Measurements from ENCODE around the gene CREB3. TPM values are rescaled to one million over a fixed set of nuclear protein-coding genes. Genes with fewer than 3 reads are reported as not detected.

CREB3 gene
- total and polyA plus RNA-seq, 9 of the 15 experiments (the other 6 are each of a cell fraction or from before 2014, with no cell fraction given), result 5.7 to 18.3 (median 14.9) TPM

GRCh38 chr9:35728041-35728971, 4.2 kb upstream of the CREB3 start (continued):
- TF ChIP-seq E2F6 (IDR thresholded peaks at IDR 0.05; ENCODE audit: borderline replicate concordance in 1 of 2, extremely low read depth in 1 of 2, insufficient read depth in 1 of 2, insufficient read length in 1 of 2, low read depth in 1 of 2, low read length in 1 of 2, poor library complexity in 1 of 2, severe bottlenecking in 1 of 2), result no peak
- TF ChIP-seq NFXL1 (CRISPR knock-in tag; IDR thresholded peaks at IDR 0.05), result no peak
- no peak for TF ChIP-seq SPI1 (IDR thresholded peaks at IDR 0.05; ENCODE audit: borderline replicate concordance, low read depth, low read length)
- no peak for TF ChIP-seq ZBTB17 (CRISPR knock-in tag; IDR thresholded peaks at IDR 0.05)
- TF ChIP-seq SMAD2 (IDR thresholded peaks at IDR 0.05; ENCODE audit: low read depth, low read length), result no peak
- 0 out of 2 replicates have a peak, but pooled peaks have one; percentile 42 for TF ChIP-seq KAT7 (CRISPR knock-in tag; IDR thresholded peaks at IDR 0.05; ENCODE audit: borderline replicate concordance)
- TF ChIP-seq ZNF695 (CRISPR knock-in tag; IDR thresholded peaks at IDR 0.05), result no peak
- TF ChIP-seq HDAC3 (IDR thresholded peaks at IDR 0.05; ENCODE audit: borderline replicate concordance, partially characterized antibody), result peak; percentile 71
- peak; percentile 90 for TF ChIP-seq MTA2 (IDR thresholded peaks at IDR 0.05; ENCODE audit: low read depth)
- TF ChIP-seq SREBF1 (IDR thresholded peaks at IDR 0.05; ENCODE audit: borderline replicate concordance, low read depth, low read length), result no peak
- TF ChIP-seq BMI1 (IDR thresholded peaks at IDR 0.05; ENCODE audit: low read length), result no peak
- no peak for TF ChIP-seq ZNF431 (CRISPR knock-in tag; IDR thresholded peaks at IDR 0.05)
- TF ChIP-seq KDM1A (IDR thresholded peaks at IDR 0.05), result peak; percentile 77 to 90
- peak; percentile 69; the same call in 1 of the 2 replicates for TF ChIP-seq HMBOX1 (IDR thresholded peaks at IDR 0.05)
- TF ChIP-seq ZNF707 (CRISPR knock-in tag; conservative IDR thresholded peaks at IDR 0.05), result no peak
- TF ChIP-seq MCM2 (IDR thresholded peaks at IDR 0.05; ENCODE audit: low read depth), result no peak
- peak; percentile 88 for TF ChIP-seq ZBTB2 (IDR thresholded peaks at IDR 0.05)
- no peak for TF ChIP-seq ZBTB34 (CRISPR knock-in tag; IDR thresholded peaks at IDR 0.05)
- TF ChIP-seq RBM15 (IDR thresholded peaks at IDR 0.05; ENCODE audit: insufficient read depth, low read length), result no peak
- TF ChIP-seq CC2D1A (IDR thresholded peaks at IDR 0.05), result peak; percentile 88; the same call in 1 of the 2 replicates
- TF ChIP-seq ELF1 (tag; IDR thresholded peaks at IDR 0.05), result peak; percentile 12; the same call in 1 of the 2 replicates
- TF ChIP-seq LCOR (CRISPR knock-in tag; IDR thresholded peaks at IDR 0.05), result 0 out of 2 replicates have a peak, but pooled peaks have one; percentile 16
- 0 out of 2 replicates have a peak, but pooled peaks have one; percentile 56 for TF ChIP-seq ZNF444 (CRISPR knock-in tag; IDR thresholded peaks at IDR 0.05)
- TF ChIP-seq SOX6 (IDR thresholded peaks at IDR 0.05), result peak; percentile 88
